Measurements from ENCODE around the gene DCP2. TPM values are rescaled to one million over a fixed set of nuclear protein-coding genes. Genes with fewer than 3 reads are reported as not detected.

The DCP2 gene
- total RNA-seq, 1 donor from 2014 or later: 96.1 TPM

- H3K4me3 Mint-ChIP-seq: no peak overlapping the region
- H3K27ac Mint-ChIP-seq (ENCODE audit: unreplicated experiment): peak overlapping the region; percentile 59
- H3K36me3 Mint-ChIP-seq (ENCODE audit: low read depth): peaks cover 5% of the 10 kb centered on the region
These were observed 70.6 kb downstream of the DCP2 start for GRCh38 chr5:113047234-113047633.

DNA sequence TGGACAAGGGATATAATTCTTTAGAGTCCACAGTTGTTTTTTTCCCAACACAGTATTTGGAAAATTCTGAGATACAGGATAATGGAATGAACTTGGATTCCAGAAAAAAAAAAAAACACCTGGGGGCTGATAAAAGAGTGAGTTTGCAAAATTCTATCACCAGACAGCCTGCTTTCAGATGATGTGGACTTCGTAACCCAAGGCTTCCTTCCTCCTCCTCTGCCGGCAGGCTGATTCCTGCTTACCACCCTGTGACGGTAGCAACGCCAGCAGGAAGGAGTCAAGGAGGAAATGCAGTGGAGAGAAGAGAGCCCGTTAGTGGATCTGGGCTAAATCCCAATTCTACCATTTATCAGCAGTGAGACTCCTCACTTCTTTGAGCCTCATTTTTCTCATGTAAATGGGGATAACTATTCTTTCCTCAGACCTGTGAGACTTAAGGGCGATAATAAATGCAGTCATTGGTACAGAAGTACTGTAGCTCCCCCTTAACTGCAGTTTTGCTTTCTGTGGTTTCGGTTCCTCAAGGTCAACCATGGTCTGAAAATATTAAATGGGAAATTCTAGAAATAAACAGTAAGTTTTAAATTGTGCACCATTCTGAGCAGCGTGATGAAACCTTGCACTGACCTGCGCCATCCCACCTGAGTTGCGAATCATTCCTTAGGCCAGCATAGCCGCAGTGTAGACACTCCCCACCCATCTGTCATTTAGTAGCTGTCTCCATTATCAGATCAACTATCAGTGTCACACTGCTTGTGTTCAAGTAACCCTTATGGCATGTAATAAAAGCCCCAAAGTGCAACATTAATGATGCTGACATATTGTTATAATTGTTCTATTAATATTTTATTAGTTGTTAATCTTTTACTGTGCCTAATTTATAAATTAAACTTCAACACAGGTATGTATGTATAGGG lies 71.4 kb downstream of the DCP2 start:
- H3K4me3 Mint-ChIP-seq: no peak overlapping the region
- no peaks in the 10 kb centered on the region for H3K9me3 Mint-ChIP-seq
- no peak for DNase-seq (ENCODE audit: low read depth, low spot score)
- H3K27me3 Mint-ChIP-seq (ENCODE audit: low read depth): no peaks in the 10 kb centered on the region
- peaks cover 29% of the 10 kb centered on the region for H3K4me1 Mint-ChIP-seq
- TF ChIP-seq, protein P1, sequence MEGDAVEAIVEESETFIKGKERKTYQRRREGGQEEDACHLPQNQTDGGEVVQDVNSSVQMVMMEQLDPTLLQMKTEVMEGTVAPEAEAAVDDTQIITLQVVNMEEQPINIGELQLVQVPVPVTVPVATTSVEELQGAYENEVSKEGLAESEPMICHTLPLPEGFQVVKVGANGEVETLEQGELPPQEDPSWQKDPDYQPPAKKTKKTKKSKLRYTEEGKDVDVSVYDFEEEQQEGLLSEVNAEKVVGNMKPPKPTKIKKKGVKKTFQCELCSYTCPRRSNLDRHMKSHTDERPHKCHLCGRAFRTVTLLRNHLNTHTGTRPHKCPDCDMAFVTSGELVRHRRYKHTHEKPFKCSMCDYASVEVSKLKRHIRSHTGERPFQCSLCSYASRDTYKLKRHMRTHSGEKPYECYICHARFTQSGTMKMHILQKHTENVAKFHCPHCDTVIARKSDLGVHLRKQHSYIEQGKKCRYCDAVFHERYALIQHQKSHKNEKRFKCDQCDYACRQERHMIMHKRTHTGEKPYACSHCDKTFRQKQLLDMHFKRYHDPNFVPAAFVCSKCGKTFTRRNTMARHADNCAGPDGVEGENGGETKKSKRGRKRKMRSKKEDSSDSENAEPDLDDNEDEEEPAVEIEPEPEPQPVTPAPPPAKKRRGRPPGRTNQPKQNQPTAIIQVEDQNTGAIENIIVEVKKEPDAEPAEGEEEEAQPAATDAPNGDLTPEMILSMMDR (conservative IDR thresholded peaks at IDR 0.05): no peak
- H3K36me3 Mint-ChIP-seq (ENCODE audit: low read depth): peaks cover 5% of the 10 kb centered on the region
- no peak overlapping the region for H3K27ac Mint-ChIP-seq (ENCODE audit: unreplicated experiment)

More at GRCh38 chr5:113047234-113047633, 70.6 kb downstream of the DCP2 start:
- H3K4me1 Mint-ChIP-seq: peaks cover 32% of the 10 kb centered on the region
- TF ChIP-seq, protein P1 (conservative IDR thresholded peaks at IDR 0.05): no peak
- no peaks in the 10 kb centered on the region for H3K27me3 Mint-ChIP-seq (ENCODE audit: low read depth)
- DNase-seq (ENCODE audit: low read depth, low spot score): no peak
- no peaks in the 10 kb centered on the region for H3K9me3 Mint-ChIP-seq

- Mint-ChIP-seq H3K4me1 (peaks cover 26% of the 10 kb centered on the region), H3K36me3 (ENCODE audit: low read depth) (peaks cover 5% of the 10 kb centered on the region), H3K4me3 (no peak overlapping the region), H3K27me3 (ENCODE audit: low read depth) (no peaks in the 10 kb centered on the region), H3K27ac (ENCODE audit: unreplicated experiment) (no peak overlapping the region), H3K9me3 (no peaks in the 10 kb centered on the region)
- no peak for DNase-seq (ENCODE audit: low read depth, low spot score)
- TF ChIP-seq, protein P1 (conservative IDR thresholded peaks at IDR 0.05): no peak
These were observed 72.3 kb downstream of the DCP2 start for GRCh38 chr5:113048931-113049330.

DNA sequence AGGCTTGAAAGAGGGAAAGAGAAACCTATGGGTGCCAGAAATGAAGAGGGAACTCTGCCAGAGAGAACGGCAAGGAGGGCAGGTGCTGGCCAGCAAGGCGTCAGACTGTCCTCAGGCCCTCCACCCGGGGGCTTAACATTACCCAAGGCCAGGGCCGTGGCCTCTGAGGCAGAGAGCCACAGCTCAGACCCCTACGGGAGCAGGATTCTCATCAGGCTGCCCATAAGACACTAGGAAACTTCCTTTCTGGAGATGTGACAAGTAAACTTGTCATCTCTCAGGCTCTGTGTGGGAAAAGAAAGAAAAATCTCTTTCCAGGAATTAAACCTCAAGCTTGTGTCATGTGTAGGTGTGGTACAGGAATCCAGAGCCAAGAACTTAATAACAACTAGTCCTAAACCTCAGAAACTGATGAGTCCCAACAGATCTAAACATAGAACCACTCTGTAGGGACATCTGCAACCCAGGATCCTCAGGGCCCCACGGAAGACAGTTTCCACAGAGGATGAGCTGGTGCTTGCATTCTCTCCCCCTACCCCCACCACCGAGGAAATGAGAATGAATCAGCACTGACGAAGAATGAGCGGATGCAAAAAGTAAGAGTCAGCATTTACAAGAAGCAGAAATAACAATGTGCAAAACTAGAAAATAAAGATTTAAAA lies 74.3 kb downstream of the DCP2 start:
- DNase-seq (ENCODE audit: low read depth, low spot score): no peak
- TF ChIP-seq, protein P1 (conservative IDR thresholded peaks at IDR 0.05): no peak
- no peaks in the 10 kb centered on the region for H3K9me3 Mint-ChIP-seq
- H3K27ac Mint-ChIP-seq (ENCODE audit: unreplicated experiment): peak overlapping the region; percentile 70
- H3K4me1 Mint-ChIP-seq: peaks cover 14% of the 10 kb centered on the region
- no peak overlapping the region for H3K4me3 Mint-ChIP-seq
- no peaks in the 10 kb centered on the region for H3K27me3 Mint-ChIP-seq (ENCODE audit: low read depth)
- H3K36me3 Mint-ChIP-seq (ENCODE audit: low read depth): peaks cover 5% of the 10 kb centered on the region

- H3K36me3 Mint-ChIP-seq (ENCODE audit: low read depth): peaks cover 2% of the 10 kb centered on the region
- no peak overlapping the region for H3K4me3 Mint-ChIP-seq
- DNase-seq (ENCODE audit: low read depth, low spot score): no peak
- peak overlapping the region; percentile 71 for H3K27ac Mint-ChIP-seq (ENCODE audit: unreplicated experiment)
- peaks cover 10% of the 10 kb centered on the region for H3K4me1 Mint-ChIP-seq
- TF ChIP-seq, protein P1 (conservative IDR thresholded peaks at IDR 0.05): no peak
- no peaks in the 10 kb centered on the region for H3K9me3 Mint-ChIP-seq
- H3K27me3 Mint-ChIP-seq (ENCODE audit: low read depth): no peaks in the 10 kb centered on the region
These were observed 75.6 kb downstream of the DCP2 start for GRCh38 chr5:113052041-113052795.
